Left lung (tissue), 10 donors: ENCODE data around the gene COA8. TPM values are rescaled to one million over a fixed set of nuclear protein-coding genes. Genes with fewer than 3 reads are reported as not detected.

Experiments
- ATAC-seq: fragments of 200-7000 bp; cut with Tn5 transposase; one replicate; pipeline ENCODE4 v1.9.1; 2020; ENCODE audit warnings: moderate library complexity
- DNase-seq, 4 donors: peaks; one replicate each; pipeline ENCODE4 v3.0.0-alpha.2; 2013 to 2020
- H3K27ac ChIP-seq, 2 donors: fragments of 200-600 bp; sonication (generic) in 1 of 2; one replicate each; pipeline versions ENCODE4 v1.5.0 to v1.8.0; 2020 to 2021
- H3K27me3 ChIP-seq, 2 donors: fragments of 200-600 bp; sonication (generic) in 1 of 2; one replicate each; pipeline versions ENCODE4 v1.5.0 to v1.8.0; 2020 to 2021
- H3K36me3 ChIP-seq, 2 donors: fragments of 200-600 bp; sonication (generic) in 1 of 2; one replicate each; pipeline versions ENCODE4 v1.5.0 to v1.8.0; 2020 to 2021
- H3K4me1 ChIP-seq, 2 donors: fragments of 200-600 bp; one replicate each; pipeline ENCODE4 v1.8.0; 2021
- H3K4me3 ChIP-seq, 2 donors: fragments of 200-600 bp; sonication (generic) in 1 of 2; one replicate each; pipeline versions ENCODE4 v1.5.0 to v1.8.0; 2020 to 2021; ENCODE audit warnings: mild to moderate bottlenecking in 1 of 2
- H3K9me3 ChIP-seq, 2 donors: fragments of 200-600 bp; sonication (generic) in 1 of 2; one replicate each; pipeline versions ENCODE4 v1.5.0 to v1.8.0; 2020 to 2021
- intact Hi-C, 2 donors: fragments of 100-400 bp; cut with DNase I; formaldehyde crosslinking; loops; one replicate each; pipeline versions ENCODE4 v1.11.2 to v1.14.2; 2022
- polyA plus RNA-seq, 6 donors: library from polyadenylated mRNA; unstranded; fragments of 120-200 nt; gene quantifications; one replicate each; pipeline ENCODE4 v1.2.1, GENCODE V29; 2013; ENCODE audit not compliant: insufficient read length in 6 of 6
- total RNA-seq, 2 donors: library from RNA; stranded (reverse); fragmentation: NEBNext Ultra II Directional; extraction: Animal tissue kit (Norgen Biotek cat#: 25700); gene quantifications; one replicate each; pipeline ENCODE4 v1.2.1, GENCODE V29; 2021
- TF ChIP-seq, protein P1 (sequence below), 2 donors: fragments of 200-600 bp; sonication (generic) in 1 of 2; IDR thresholded peaks; one replicate each; pipeline versions ENCODE4 v1.5.0 to v1.8.0; 2021; ENCODE audit warnings: antibody characterized with exemption in 2 of 2
- donor health status: DM: no; HTN: yes; CAD: no.
- donor health status: DM: no; HTN: no; CAD: no.

Gene COA8
- total and polyA plus RNA-seq, 8 donors, result 33.2 to 41.7 (median 37.8) TPM

DNA sequence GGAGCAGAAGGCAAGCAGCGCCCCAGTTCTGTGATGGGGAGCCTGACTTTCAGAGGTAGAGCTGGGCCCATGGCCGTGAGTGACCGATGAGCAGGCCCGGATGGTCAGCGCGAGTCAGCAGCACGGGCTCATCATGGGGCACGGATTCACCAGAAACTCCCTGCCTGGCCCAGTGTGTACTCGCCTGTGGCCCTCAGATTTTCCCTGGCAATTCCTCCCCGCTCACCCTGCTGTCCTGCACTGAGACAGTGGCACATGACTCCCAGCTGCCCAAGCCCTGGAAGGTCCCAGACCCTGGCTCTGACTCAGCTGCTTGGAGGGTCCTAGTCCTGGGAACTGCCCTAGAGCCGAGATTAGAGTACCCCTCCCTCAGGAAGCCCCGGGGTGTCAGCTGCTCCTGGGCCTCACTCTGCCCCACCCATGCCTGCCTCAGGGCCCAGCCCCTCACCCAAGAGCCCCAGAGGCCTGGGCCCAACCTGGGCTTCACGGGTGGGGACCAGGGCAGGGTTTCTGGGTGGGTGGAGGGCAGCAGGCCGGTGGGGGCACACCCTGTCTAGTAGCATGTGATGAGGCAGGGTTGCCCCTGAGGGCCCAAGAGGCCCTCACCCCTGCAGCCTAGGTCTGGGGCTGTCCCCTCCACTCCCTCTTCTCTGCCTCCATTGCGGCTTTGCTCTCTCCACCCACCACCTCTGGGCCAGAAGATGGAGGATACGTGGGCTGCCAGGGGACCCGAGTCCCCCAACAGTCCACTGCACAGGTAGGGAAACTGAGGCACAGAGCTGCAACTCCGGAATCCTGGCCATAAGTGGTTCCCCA lies 25.4 kb upstream of the COA8 start:
- H3K27ac ChIP-seq, result no peak overlapping the region
- H3K4me1 ChIP-seq, result peaks cover 18 to 31% of the 10 kb centered on the region in 2 donors
- peaks cover 0 to 41% of the 10 kb centered on the region in 2 donors for H3K27me3 ChIP-seq

DNA sequence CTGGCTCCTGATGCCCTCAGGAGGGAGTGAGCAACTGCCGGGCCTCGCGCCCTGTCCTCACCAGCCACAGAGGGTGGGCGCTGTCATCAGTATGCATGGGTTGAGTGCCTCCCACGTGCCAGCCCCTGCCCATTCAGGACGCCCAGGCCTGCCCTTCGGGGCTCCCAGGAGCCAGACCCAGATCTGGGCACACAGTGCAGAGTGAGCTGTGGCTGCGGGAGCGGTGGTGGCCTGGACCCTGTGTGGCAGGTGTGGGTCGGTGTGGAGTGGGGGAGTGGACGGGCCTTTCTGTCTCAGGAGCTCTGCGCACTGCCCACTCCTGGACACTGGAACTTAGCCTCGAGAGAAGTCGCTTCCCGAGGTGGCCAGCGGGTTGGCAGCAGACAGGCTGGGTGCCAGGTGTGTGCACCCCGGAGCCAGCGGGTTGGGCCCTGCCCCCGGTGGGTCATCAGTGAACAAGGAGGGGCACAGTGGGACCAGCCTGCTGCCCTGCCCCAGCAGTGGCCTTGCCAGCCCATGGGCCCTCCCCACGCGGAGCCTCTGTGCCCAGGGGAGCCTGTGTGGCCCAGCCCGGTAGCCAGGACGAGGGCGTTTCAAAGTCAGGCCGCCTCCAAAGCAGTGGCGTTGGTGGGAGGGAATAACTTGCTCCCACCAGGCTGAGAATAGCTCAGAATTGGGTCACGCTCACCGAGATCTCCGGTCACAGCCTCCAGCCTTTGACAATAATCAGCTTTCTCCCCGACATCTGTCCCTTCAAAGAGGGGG lies 24.3 kb upstream of the COA8 start:
- Histone ChIP-seq H3K27ac (no peak overlapping the region), H3K36me3 (peaks cover 0 to 30% of the 10 kb centered on the region in 2 donors), H3K4me3 (no peak overlapping the region), H3K4me1 (peaks cover 18 to 40% of the 10 kb centered on the region in 2 donors), H3K27me3 (peaks cover 0 to 46% of the 10 kb centered on the region in 2 donors), H3K9me3 (no peaks in the 10 kb centered on the region)
- TF ChIP-seq, protein P1, sequence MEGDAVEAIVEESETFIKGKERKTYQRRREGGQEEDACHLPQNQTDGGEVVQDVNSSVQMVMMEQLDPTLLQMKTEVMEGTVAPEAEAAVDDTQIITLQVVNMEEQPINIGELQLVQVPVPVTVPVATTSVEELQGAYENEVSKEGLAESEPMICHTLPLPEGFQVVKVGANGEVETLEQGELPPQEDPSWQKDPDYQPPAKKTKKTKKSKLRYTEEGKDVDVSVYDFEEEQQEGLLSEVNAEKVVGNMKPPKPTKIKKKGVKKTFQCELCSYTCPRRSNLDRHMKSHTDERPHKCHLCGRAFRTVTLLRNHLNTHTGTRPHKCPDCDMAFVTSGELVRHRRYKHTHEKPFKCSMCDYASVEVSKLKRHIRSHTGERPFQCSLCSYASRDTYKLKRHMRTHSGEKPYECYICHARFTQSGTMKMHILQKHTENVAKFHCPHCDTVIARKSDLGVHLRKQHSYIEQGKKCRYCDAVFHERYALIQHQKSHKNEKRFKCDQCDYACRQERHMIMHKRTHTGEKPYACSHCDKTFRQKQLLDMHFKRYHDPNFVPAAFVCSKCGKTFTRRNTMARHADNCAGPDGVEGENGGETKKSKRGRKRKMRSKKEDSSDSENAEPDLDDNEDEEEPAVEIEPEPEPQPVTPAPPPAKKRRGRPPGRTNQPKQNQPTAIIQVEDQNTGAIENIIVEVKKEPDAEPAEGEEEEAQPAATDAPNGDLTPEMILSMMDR (IDR thresholded peaks at IDR 0.05), result no peak
- ATAC-seq (no peak), DNase-seq (peak in 1 of 4 donors; percentile 78)
- intact Hi-C loops, result no loop called here

More for the DNA sequence above, 25.4 kb upstream of the COA8 start:
- H3K4me3 ChIP-seq, result no peak overlapping the region
- intact Hi-C loops, result no loop called here
- TF ChIP-seq, protein P1 (IDR thresholded peaks at IDR 0.05), result no peak
- no peaks in the 10 kb centered on the region for H3K9me3 ChIP-seq
- H3K36me3 ChIP-seq, result peaks cover 0 to 41% of the 10 kb centered on the region in 2 donors
- ATAC-seq, result no peak
- peak in 1 of 4 donors; percentile 51 for DNase-seq

DNA sequence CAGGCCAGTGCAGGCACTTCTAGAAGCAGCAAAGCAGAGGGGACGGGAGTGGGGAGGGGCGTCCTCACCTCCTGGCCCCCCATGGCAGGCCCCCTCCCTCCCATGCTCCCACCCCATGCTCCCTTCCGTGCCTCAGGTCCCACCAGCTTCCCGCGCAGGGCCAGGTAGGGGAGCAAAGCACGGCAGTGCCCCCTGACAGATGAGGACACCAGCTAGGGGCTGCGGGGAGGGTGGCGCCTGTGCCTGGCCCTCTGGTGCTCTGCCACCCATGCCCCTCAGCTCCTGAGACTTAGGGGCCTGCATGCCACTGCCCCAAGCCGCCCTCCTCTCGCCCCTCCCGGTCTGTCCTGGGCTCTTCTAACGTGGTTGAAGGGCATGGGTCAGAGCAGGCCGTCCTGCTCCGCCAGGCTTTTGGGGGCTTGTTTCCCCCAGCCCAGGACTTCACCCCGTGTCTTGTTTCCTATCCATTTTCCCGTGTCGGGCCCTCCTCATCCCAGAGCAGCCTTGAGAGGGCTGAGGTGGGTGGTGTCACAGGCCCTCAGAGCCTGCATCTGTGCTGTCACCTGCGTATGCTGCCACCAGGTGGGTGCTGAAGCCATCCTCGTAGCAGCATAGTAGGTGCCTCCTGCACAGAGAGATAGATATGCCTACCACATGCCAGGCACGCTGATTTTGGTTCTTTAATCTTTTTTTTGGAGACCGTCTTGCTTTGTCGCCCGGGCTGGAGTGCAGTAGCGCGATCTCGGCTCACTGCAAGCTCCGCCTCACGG lies 23.5 kb upstream of the COA8 start:
- no peak for ATAC-seq
- TF ChIP-seq, protein P1 (IDR thresholded peaks at IDR 0.05), result no peak
- intact Hi-C loops, result no loop called here
- Histone ChIP-seq H3K36me3 (peaks cover 0 to 22% of the 10 kb centered on the region in 2 donors), H3K27ac (peak overlapping the region; percentile 65 to 83), H3K27me3 (peaks cover 0 to 46% of the 10 kb centered on the region in 2 donors), H3K4me1 (peaks cover 23 to 43% of the 10 kb centered on the region in 2 donors), H3K4me3 (no peak overlapping the region), H3K9me3 (no peaks in the 10 kb centered on the region)
- peak in 1 of 4 donors; percentile 78 for DNase-seq

DNA sequence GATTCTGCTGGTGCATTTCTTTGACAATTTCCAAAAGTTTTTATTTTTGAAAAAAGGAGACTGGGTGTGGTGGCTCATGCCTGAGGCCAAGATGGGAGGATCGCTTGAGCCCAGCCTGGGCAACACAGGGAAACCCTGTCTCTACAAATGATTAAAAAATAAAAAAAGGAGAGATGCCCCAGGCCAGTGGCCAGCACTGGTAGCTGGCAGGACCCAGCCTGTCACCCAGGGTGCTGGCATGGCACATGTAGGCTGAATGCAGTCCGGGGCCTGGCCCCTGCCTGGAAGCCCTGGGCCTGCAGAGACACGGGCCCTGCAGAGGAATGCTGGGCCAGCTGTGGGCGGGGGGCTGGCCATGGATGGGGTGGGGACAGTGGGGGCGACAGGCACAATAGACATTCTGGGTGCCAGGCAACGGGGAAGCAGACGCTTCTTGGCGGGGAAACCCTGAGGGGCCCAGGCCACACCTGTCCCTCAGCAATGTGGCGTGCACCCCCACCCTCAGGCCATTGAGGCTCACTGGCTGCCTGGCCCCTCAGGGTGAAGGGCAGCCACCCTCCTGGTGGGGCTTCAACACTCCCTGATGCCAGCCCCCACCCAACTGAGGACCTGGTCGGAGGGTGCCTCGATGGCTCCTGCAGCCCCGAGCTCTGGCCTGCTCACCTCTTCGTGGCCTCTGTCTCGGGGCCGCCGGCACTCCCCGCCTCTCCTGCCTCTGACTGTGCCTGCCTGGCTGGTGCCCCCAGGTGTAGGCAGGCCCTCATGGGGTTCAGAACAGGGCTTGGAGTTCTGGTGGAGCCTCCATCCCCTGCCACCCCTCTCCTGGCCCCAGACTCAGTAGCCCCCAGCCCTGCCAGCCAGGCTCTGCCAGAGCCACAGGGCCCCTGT lies 21.7 kb upstream of the COA8 start:
- Histone ChIP-seq H3K4me1 (peaks cover 26 to 43% of the 10 kb centered on the region in 2 donors), H3K27me3 (peaks cover 0 to 46% of the 10 kb centered on the region in 2 donors), H3K4me3 (no peak overlapping the region), H3K9me3 (no peaks in the 10 kb centered on the region), H3K36me3 (peaks cover 0 to 4% of the 10 kb centered on the region in 2 donors), H3K27ac (peak overlapping the region; percentile 83)
- TF ChIP-seq, protein P1 (IDR thresholded peaks at IDR 0.05), result no peak
- DNase-seq (peak in 1 of 4 donors; percentile 76), ATAC-seq (no peak)
- intact Hi-C loops, result no loop called here
